ENCODE results near the gene STARD9. TPM values are rescaled to one million over a fixed set of nuclear protein-coding genes. Genes with fewer than 3 reads are reported as not detected.
"Not testable (repeated sequence)": the region's sequence is repeated elsewhere in the genome, so short reads cannot be mapped to it uniquely, and the experiment has no call there.

Gene STARD9
- total and polyA plus RNA-seq, 2 experiments from 2014 or later = 1.8 to 6.2 TPM

DNA sequence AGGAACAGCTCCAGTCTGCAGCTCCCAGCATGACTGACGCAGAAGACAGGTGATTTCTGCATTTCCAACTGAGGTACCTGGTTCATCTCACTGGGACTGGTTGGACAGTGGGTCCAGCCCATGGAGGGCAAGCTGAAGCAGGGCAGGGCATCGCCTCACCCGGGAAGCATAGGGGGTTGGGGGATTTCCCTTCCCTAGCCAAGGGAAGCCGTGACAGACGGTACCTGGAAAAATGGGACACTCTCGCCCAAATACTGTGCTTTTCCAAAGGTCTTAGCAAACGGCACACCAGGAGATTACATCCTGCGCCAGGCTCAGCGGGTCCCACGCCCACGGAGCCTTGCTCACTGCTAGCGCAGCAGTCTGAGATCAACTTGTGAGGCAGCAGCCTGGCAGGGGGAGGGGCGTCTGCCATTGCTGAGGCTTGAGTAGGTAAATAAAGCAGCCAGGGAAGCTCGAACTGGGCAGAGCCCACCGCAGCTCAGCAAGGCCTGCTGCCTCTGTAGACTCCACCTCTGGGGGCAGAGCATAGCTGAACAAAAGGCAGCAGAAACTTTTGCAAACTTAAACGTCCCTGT, 188.8 kb downstream of the STARD9 start:
- H3F3A ChIP-seq (replicated peaks; ENCODE audit: low read depth); ATAC-seq; H3K27me3 ChIP-seq (ENCODE audit: insufficient read depth); H4K20me1 ChIP-seq (replicated peaks; ENCODE audit: insufficient read depth); H3K4me3 Mint-ChIP-seq; H3K27ac ChIP-seq (ENCODE audit: low read depth); H3K79me2 ChIP-seq (replicated peaks; ENCODE audit: insufficient read depth); H3K4me1 Mint-ChIP-seq; H3K36me3 ChIP-seq (ENCODE audit: insufficient read depth); H3K27me3 Mint-ChIP-seq (ENCODE audit: insufficient read depth, low read depth, poor library complexity); H3K4me1 ChIP-seq (ENCODE audit: insufficient read depth); H3K9me2 ChIP-seq (ENCODE audit: insufficient read depth): not testable (repeated sequence)
- Mint-ChIP-seq H3K27ac (peak overlapping the region; percentile 78), H3K9me3 (peaks cover 24% of the 10 kb centered on the region), H3K36me3 (ENCODE audit: low read depth) (peaks cover 29% of the 10 kb centered on the region)
- peak; percentile 33 for DNase-seq (ENCODE audit: low spot score)
- Histone ChIP-seq H2AFZ (0 out of 2 replicates have a peak overlapping the region, but pooled peaks have one; percentile 52), H3K4me2 (peak overlapping the region; percentile 62), H3K4me3 (peak overlapping the region; percentile 26; the same call in 1 of the 2 replicates)

GRCh38 chr15:42766109-42766508, 190.7 kb downstream of the STARD9 start:
- not testable (repeated sequence) for H3K4me1 ChIP-seq (ENCODE audit: insufficient read depth); H4K20me1 ChIP-seq (replicated peaks; ENCODE audit: insufficient read depth); ATAC-seq; H3K4me3 Mint-ChIP-seq; H3K4me3 ChIP-seq; H3K4me1 Mint-ChIP-seq; H3F3A ChIP-seq (replicated peaks; ENCODE audit: low read depth); H3K27ac Mint-ChIP-seq; DNase-seq (ENCODE audit: low spot score); H2AFZ ChIP-seq; H3K27me3 ChIP-seq (ENCODE audit: insufficient read depth); H3K36me3 ChIP-seq (ENCODE audit: insufficient read depth); H3K27ac ChIP-seq (ENCODE audit: low read depth); H3K79me2 ChIP-seq (replicated peaks; ENCODE audit: insufficient read depth); H3K9me2 ChIP-seq (ENCODE audit: insufficient read depth); H3K27me3 Mint-ChIP-seq (ENCODE audit: insufficient read depth, low read depth, poor library complexity); H3K4me2 ChIP-seq
- peaks cover 15% of the 10 kb centered on the region for H3K9me3 Mint-ChIP-seq
- H3K36me3 Mint-ChIP-seq (ENCODE audit: low read depth) = peaks cover 27% of the 10 kb centered on the region

Other genes with a start within 250 kb of the STARD9 start
- 1.1 and 2.1 TPM in 2 replicates for gene CAPN3, start 216.1 kb upstream of the STARD9 start, total RNA-seq (2014; rRNA removed; shearing (Covaris generic))
- gene CAPN3, start 216.1 kb upstream of the STARD9 start, polyA plus RNA-seq (2016; fragmentation: Nextera tagmentation; extraction: Ambion mirVana) = 0.37 and 0.84 TPM in 2 replicates
- 46.5 and 48.0 TPM in 2 replicates for gene ZNF106, start 84.5 kb upstream of the STARD9 start, total RNA-seq (2014; rRNA removed; shearing (Covaris generic))
- 39.6 and 53.7 TPM in 2 replicates for gene ZNF106, start 84.5 kb upstream of the STARD9 start, polyA plus RNA-seq (2016; fragmentation: Nextera tagmentation; extraction: Ambion mirVana)
- 75.8 and 88.1 TPM in 2 replicates for gene SNAP23, start 80.0 kb upstream of the STARD9 start, total RNA-seq (2014; rRNA removed; shearing (Covaris generic))
- 53.5 and 58.8 TPM in 2 replicates for gene SNAP23, start 80.0 kb upstream of the STARD9 start, polyA plus RNA-seq (2016; fragmentation: Nextera tagmentation; extraction: Ambion mirVana)
- gene LRRC57, start 26.8 kb upstream of the STARD9 start, total RNA-seq (2014; rRNA removed; shearing (Covaris generic)) = 9.0 and 19.5 TPM in 2 replicates
- gene LRRC57, start 26.8 kb upstream of the STARD9 start, polyA plus RNA-seq (2016; fragmentation: Nextera tagmentation; extraction: Ambion mirVana) = 3.9 and 5.4 TPM in 2 replicates
- 30.9 and 78.6 TPM in 2 replicates for gene HAUS2, start 26.8 kb upstream of the STARD9 start, total RNA-seq (2014; rRNA removed; shearing (Covaris generic))
- 32.7 and 39.1 TPM in 2 replicates for gene HAUS2, start 26.8 kb upstream of the STARD9 start, polyA plus RNA-seq (2016; fragmentation: Nextera tagmentation; extraction: Ambion mirVana)
- 14.7 and 15.8 TPM in 2 replicates for gene CDAN1, start 161.5 kb downstream of the STARD9 start, total RNA-seq (2014; rRNA removed; shearing (Covaris generic))
- gene CDAN1, start 161.5 kb downstream of the STARD9 start, polyA plus RNA-seq (2016; fragmentation: Nextera tagmentation; extraction: Ambion mirVana) = 6.0 and 6.6 TPM in 2 replicates

All from GM23338 (cell line).